ENCODE measurements around the gene NAB1. TPM values are rescaled to one million over a fixed set of nuclear protein-coding genes. Genes with fewer than 3 reads are reported as not detected.

Gene NAB1
- total RNA-seq, 1 experiment from 2014 or later, result 36.9 TPM

DNA sequence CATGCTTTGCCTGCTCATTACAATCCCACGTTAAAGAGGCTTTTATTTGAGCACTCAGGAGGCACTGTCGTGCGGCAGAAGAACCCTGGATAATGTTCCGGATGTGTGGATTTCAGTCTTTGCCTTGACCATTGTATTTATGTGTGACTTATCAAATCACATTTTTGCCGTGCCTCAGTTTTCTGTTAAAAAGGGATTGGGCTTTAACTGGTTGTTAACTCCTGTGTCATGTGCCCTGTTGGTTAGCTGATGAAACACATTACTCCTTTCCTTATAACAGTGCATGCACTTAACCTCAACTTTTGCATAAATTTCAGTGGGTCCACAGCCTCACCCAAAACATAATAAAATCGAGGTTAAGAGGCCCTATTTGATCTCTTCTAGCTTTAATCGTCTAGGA lies 52.7 kb downstream of the NAB1 start:
- Histone ChIP-seq H3K4me1 (ENCODE audit: insufficient read depth, low read length) (peaks cover 6% of the 10 kb centered on the region), H2BK5ac (ENCODE audit: insufficient read length, low read length) (no peak overlapping the region), H3K9ac (ENCODE audit: extremely low read depth, insufficient read length, low read length) (no peak overlapping the region), H2AK5ac (ENCODE audit: insufficient read length, low read length) (no peak overlapping the region), H3K9me3 (ENCODE audit: control insufficient read depth, low read depth, low read length) (no peaks in the 10 kb centered on the region), H3K14ac (ENCODE audit: insufficient read depth, low read length) (no peak overlapping the region), H2BK20ac (ENCODE audit: low read depth, low read length, poor library complexity, severe bottlenecking) (no peak overlapping the region), H4K5ac (ENCODE audit: insufficient read length, low read depth, low read length) (no peak overlapping the region), H3K23ac (ENCODE audit: insufficient read length, low read depth, low read length) (no peak overlapping the region), H3K4ac (ENCODE audit: low read depth, low read length) (no peak overlapping the region), H3K4me2 (ENCODE audit: insufficient read depth, insufficient read length, low read length) (no peak overlapping the region), H3K18ac (ENCODE audit: insufficient read length, low read depth, low read length) (no peak overlapping the region), H2BK15ac (ENCODE audit: low read depth, low read length) (no peak overlapping the region), H4K8ac (replicated peaks; ENCODE audit: insufficient read length, low read depth, low read length) (no peak overlapping the region), H3K79me2 (ENCODE audit: insufficient read depth, low read length) (no peaks in the 10 kb centered on the region), H3K56ac (ENCODE audit: insufficient read length, low read depth, low read length) (no peak overlapping the region), H4K91ac (ENCODE audit: insufficient read length, low read depth, low read length) (no peak overlapping the region), H2AFZ (ENCODE audit: low read length) (no peak overlapping the region), H3K23me2 (ENCODE audit: insufficient read length, low read depth, low read length, poor library complexity, severe bottlenecking) (no peaks in the 10 kb centered on the region), H3T11ph (ENCODE audit: low read length) (no peak overlapping the region), H4K20me1 (ENCODE audit: control insufficient read depth, insufficient read depth, insufficient read length) (no peaks in the 10 kb centered on the region), H3K27me3 (ENCODE audit: insufficient read depth, low read length) (no peaks in the 10 kb centered on the region), H2BK120ac (ENCODE audit: low read depth, low read length, poor library complexity, severe bottlenecking) (no peak overlapping the region), H2BK12ac (ENCODE audit: insufficient read length, low read depth, low read length) (no peak overlapping the region), H3K79me1 (ENCODE audit: insufficient read depth, low read depth, low read length, poor library complexity, severe bottlenecking) (no peaks in the 10 kb centered on the region), H3K27ac (ENCODE audit: insufficient read length, low read depth, low read length) (no peak overlapping the region)
- DNase-seq, result no peak
- Mint-ChIP-seq H3K27me3 (ENCODE audit: low read depth) (no peaks in the 10 kb centered on the region), H3K36me3 (ENCODE audit: insufficient read depth in 1 of 3, low read depth in 3 of 3) (no peaks in the 10 kb centered on the region), H3K4me1 (peaks cover 34 to 39% of the 10 kb centered on the region in 2 experiments), H3K9me3 (no peaks in the 10 kb centered on the region), H3K4me3 (no peak overlapping the region), H3K27ac (no peak overlapping the region)
- WGBS (ENCODE audit: extremely low coverage, insufficient read length, low lambda C conversion rate), result no CpG with 5 or more reads among the region's 7 CpGs
- TF ChIP-seq, protein P1, sequence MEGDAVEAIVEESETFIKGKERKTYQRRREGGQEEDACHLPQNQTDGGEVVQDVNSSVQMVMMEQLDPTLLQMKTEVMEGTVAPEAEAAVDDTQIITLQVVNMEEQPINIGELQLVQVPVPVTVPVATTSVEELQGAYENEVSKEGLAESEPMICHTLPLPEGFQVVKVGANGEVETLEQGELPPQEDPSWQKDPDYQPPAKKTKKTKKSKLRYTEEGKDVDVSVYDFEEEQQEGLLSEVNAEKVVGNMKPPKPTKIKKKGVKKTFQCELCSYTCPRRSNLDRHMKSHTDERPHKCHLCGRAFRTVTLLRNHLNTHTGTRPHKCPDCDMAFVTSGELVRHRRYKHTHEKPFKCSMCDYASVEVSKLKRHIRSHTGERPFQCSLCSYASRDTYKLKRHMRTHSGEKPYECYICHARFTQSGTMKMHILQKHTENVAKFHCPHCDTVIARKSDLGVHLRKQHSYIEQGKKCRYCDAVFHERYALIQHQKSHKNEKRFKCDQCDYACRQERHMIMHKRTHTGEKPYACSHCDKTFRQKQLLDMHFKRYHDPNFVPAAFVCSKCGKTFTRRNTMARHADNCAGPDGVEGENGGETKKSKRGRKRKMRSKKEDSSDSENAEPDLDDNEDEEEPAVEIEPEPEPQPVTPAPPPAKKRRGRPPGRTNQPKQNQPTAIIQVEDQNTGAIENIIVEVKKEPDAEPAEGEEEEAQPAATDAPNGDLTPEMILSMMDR (conservative IDR thresholded peaks at IDR 0.05), result no peak
